Spinal cord (tissue), 10 donors: ENCODE measurements around the gene GPR149. TPM values are rescaled to one million over a fixed set of nuclear protein-coding genes. Genes with fewer than 3 reads are reported as not detected.

Experiments used
- DNase-seq, 6 donors: peaks; one replicate each; pipeline versions ENCODE4 v3.0.0 to v3.0.0-alpha.2; 2013 to 2015; ENCODE audit warnings: low spot score in 6 of 6, low read depth in 4 of 6
- H3K27ac ChIP-seq: one replicate; pipeline ENCODE4 v1.5.1; 2013; ENCODE audit warnings: low read depth, low read length, control low read depth
- H3K27me3 ChIP-seq: one replicate; pipeline ENCODE4 v1.6.1; 2013; ENCODE audit warnings: low read length; ENCODE audit not compliant: control insufficient read depth, insufficient read depth
- H3K36me3 ChIP-seq: one replicate; pipeline ENCODE4 v1.6.1; 2013; ENCODE audit warnings: low read length; ENCODE audit not compliant: control insufficient read depth, insufficient read depth
- H3K4me1 ChIP-seq: one replicate; pipeline ENCODE4 v1.6.1; 2013; ENCODE audit warnings: low read length; ENCODE audit not compliant: control insufficient read depth, insufficient read depth
- H3K4me3 ChIP-seq: one replicate; pipeline ENCODE4 v1.5.1; 2013; ENCODE audit warnings: low read depth, low read length, control low read depth
- H3K9me3 ChIP-seq: one replicate; pipeline ENCODE4 v1.6.1; 2013; ENCODE audit warnings: low read length; ENCODE audit not compliant: control insufficient read depth, insufficient read depth
- WGBS: methylation state at CpG from one replicate; pipeline ENCODE4 v1.1.5; 2013; ENCODE audit warnings: missing lambda C conversion rate; ENCODE audit not compliant: insufficient coverage; 5-methylcytosine and 5-hydroxymethylcytosine counted together
- polyA plus RNA-seq, 2 donors: library from polyadenylated mRNA; unstranded; fragments of 120-200 nt; gene quantifications; one replicate each; pipeline ENCODE4 v1.2.1, GENCODE V29; 2013; ENCODE audit not compliant: insufficient read length in 2 of 2
- total RNA-seq, 2 donors: library from RNA; depleted of rRNA in 1 of 2; stranded (reverse); fragments of 120-200 nt in 1 of 2; fragments of >200 nt in 1 of 2; gene quantifications; one replicate each; pipeline versions ENCODE4 v1.2.3 to v1.2.4, GENCODE V29; 2013 to 2014
- donor health status: healthy.

The GPR149 gene
- total and polyA plus RNA-seq, 4 donors: 1.5 to 12.7 (median 2.0) TPM

DNA sequence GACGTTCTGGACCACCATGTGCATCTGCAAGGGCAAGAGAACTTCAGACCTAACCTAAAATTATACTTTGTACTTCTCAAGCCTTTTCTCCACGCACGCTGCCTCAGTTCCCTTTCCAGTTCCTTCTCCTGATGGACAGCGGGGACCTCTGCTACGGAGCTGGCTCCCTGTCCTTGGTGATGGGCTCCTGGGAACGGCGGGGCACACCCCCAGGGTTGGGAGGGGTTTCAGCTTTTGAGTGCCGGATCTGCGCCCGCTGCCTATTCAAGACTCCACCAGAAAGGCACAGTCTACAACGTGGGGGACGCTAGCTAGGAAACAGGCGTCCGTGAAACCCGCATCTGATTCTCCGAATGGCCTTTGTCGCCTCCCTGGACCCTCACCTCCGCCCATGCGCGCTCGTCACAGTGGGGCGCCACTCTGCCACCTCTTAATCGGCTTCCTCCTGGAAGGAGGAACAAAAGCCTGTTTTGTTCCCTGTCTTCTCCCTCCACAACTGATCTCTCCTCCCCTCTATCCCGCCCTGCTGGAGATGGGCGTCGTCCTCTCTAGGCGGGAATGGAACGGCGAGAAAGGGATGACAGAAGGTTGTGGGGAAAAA is 2.2 kb downstream of the GPR149 start:
- Histone ChIP-seq H3K27me3 (peaks cover 15% of the 10 kb centered on the region), H3K9me3 (no peaks in the 10 kb centered on the region), H3K27ac (no peak overlapping the region), H3K36me3 (no peaks in the 10 kb centered on the region), H3K4me1 (peaks cover 16% of the 10 kb centered on the region), H3K4me3 (peak overlapping the region; percentile 47)
- DNase-seq: peak in 1 of 6 donors; percentile 69
- WGBS: 4% methylated on average over 18 of the region's 29 CpGs

DNA sequence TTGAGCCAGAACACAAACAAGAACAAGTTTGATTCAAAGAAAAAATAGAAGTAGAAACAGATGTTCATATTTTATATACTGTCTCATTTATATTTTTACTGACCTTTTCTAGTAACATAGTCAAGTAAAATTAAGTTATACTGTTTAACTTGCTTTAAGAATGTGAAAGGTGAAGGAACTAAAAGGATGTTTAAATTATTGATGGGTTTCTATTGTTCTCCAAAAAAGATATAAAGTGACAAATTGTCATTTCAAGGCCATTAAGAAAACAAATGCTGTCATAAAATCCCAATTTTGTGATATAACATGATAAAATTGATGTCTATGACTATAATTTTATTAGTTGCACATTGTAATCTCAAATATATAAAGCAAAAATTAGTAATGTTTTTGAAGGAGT is 7.3 kb downstream of the GPR149 start:
- H3K4me1 ChIP-seq: peaks cover 2% of the 10 kb centered on the region
- H3K27ac ChIP-seq: no peak overlapping the region
- H3K4me3 ChIP-seq: no peak overlapping the region
- H3K36me3 ChIP-seq: no peaks in the 10 kb centered on the region
- H3K27me3 ChIP-seq: no peaks in the 10 kb centered on the region
- no peak for DNase-seq
- no peaks in the 10 kb centered on the region for H3K9me3 ChIP-seq

DNA sequence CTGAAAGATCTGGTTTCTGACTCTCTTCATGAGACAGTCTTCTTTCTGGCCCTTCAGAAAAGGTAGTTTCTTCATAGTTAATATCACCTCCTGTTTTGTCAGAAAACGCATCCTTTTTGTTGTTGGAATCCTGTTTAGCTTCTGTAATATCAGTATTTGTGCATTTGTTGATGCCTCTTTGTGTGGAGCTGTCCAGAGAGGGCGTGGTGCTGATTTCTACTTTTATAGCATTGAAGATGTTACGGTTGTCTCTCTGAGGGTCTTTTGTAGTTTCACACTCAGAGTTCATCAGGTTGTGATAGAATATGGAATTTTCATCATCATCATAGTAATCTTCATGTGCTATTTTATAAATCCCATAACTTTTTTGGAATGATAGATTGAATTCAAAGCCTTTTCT is 8.9 kb downstream of the GPR149 start:
- Histone ChIP-seq H3K4me3 (no peak overlapping the region), H3K36me3 (no peaks in the 10 kb centered on the region), H3K9me3 (no peaks in the 10 kb centered on the region), H3K4me1 (no peaks in the 10 kb centered on the region), H3K27me3 (no peaks in the 10 kb centered on the region), H3K27ac (no peak overlapping the region)
- peak in 1 of 6 donors; percentile 26 for DNase-seq
- no CpG with 5 or more reads among the region's 3 CpGs for WGBS

DNA sequence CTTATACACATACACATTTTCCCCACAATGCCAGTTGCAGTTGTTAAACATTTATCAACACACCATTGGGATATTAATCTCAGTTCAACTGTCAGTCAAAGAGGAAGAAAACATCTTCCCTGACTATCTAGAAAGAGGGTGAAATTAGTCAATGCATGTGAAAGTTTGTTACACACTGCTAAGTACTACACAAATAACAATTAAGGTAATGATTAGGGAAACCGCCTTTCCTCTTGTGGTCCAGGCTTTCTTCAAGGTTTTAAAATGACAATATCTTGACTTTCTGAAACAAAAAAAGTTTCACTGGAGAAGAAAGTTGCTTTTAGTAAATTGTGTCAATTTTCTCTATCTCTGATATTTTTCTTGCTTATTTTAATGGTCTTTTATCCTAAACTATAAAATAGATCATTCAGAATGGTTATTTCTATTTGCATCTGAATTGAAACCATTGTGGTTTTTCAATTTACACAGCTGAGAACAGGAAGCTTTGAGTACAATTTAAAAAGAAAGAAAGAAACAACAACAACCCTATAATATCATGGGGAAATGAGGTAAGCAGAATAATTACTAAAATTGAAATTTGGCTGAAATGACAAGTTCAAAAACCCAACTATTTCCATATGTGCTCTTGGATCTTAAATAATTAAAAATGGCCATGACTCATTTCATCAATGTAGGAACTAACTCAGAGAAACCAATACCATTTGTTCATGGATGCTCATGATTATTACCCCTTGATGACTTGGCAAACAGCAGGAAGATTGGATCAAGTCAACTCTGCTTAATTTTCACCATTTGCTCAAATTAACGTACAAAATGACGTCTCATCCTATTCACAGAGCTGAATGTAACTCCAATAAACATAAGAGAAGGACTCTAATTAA is 31.7 kb downstream of the GPR149 start:
- H3K4me3 ChIP-seq: no peak overlapping the region
- no peaks in the 10 kb centered on the region for H3K36me3 ChIP-seq
- H3K27me3 ChIP-seq: no peaks in the 10 kb centered on the region
- WGBS: no CpG with 5 or more reads among the region's 3 CpGs
- no peaks in the 10 kb centered on the region for H3K9me3 ChIP-seq
- no peaks in the 10 kb centered on the region for H3K4me1 ChIP-seq
- no peak for DNase-seq
- no peak overlapping the region for H3K27ac ChIP-seq

DNA sequence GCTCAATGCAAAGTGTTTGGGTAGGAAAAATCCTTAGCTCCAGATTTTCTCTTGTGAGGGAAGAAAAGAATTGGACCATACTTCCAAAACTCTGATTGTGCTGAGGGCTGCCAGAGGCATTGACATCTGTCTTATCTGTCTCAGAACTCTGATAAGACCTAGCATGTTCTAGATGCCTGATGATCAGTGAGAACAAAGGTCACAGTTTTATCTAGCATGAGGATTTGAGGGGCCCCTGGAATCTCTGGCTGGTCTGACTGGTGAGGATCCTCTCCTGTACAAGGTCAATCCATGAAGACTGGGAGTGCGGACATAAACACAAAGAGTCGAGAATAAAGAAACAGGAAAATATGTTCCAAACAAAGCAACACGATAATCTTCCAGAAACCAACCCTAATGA is 40.1 kb downstream of the GPR149 start:
- Histone ChIP-seq H3K27me3 (no peaks in the 10 kb centered on the region), H3K36me3 (no peaks in the 10 kb centered on the region), H3K4me1 (no peaks in the 10 kb centered on the region), H3K4me3 (no peak overlapping the region), H3K9me3 (no peaks in the 10 kb centered on the region), H3K27ac (no peak overlapping the region)
- no peak for DNase-seq
- no CpG with 5 or more reads among the region's 3 CpGs for WGBS

DNA sequence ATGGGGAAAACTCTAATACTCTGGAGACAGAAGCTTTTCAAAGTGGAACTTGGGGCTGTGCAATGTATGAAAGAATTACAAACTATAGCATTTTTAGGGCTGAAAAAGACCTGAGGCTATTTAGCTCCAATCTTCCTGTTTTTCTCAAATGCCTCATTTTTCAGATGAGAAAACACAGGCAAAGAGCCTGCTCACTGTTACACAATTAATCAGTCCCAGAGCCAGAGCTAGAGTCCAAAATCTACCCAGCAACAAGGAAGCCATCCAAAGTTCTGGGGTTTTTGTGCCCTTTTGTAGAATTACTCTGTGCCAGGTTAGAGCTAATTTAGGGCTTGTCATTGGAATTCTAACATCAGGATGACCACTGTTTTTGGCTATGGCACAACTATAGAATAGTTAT is 45.5 kb downstream of the GPR149 start:
- H3K4me1 ChIP-seq: no peaks in the 10 kb centered on the region

DNA sequence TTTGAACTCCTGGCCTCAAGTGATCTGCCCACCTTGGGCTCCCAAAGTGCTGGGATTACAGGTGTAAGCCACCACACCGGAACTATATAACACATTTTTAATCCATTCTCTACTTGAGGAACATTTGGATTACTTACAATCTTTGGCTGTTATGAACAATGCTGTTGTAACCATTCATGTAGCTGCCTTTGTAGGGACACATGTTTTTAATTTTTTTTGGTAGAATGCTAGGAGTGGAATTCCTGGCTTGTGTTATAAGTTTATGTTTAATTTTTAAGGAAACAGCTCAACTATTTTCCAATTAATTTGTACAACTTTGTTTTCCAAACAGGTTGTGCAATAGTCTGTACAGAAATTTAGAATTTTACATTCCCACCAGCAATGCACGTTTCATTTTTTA is 51.7 kb downstream of the GPR149 start:
- DNase-seq: no peak
- Histone ChIP-seq H3K4me1 (no peaks in the 10 kb centered on the region), H3K27me3 (no peaks in the 10 kb centered on the region), H3K4me3 (no peak overlapping the region), H3K36me3 (no peaks in the 10 kb centered on the region), H3K9me3 (no peaks in the 10 kb centered on the region), H3K27ac (no peak overlapping the region)
- no CpG with 5 or more reads among the region's 2 CpGs for WGBS

More for the DNA sequence above, 45.5 kb downstream of the GPR149 start:
- Histone ChIP-seq H3K36me3 (no peaks in the 10 kb centered on the region), H3K9me3 (no peaks in the 10 kb centered on the region), H3K27ac (peak overlapping the region; percentile 19), H3K4me3 (no peak overlapping the region), H3K27me3 (no peaks in the 10 kb centered on the region)
- peak in 5 of 6 donors; percentile 15 to 83 (median 42) for DNase-seq

DNA sequence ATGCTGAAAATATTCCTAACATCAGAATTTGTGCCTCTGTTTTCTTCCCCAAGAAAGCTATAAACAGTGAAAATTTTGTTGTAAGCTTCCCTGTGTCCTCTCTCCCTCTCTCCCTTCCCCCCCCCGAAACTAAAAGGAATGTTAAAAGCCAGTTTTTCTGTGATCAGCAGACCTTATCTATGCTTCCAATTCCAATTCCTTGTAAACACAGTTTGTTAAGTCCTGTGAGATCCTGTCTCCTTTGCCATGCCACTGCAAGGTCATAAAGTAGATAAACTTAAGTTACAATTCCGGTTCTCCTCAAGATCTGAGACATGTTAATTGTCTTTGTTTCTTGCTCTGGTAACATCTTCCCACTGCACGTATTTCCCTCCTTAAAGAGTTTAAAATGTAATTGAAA is 62.8 kb downstream of the GPR149 start:
- DNase-seq: peak in 1 of 6 donors; percentile 19
- H3K27ac ChIP-seq: no peak overlapping the region
- H3K27me3 ChIP-seq: no peaks in the 10 kb centered on the region
- H3K36me3 ChIP-seq: no peaks in the 10 kb centered on the region
- no peaks in the 10 kb centered on the region for H3K4me1 ChIP-seq
- WGBS: 40% methylated on average over 2 of the region's 3 CpGs
- H3K9me3 ChIP-seq: no peaks in the 10 kb centered on the region
- H3K4me3 ChIP-seq: no peak overlapping the region

DNA sequence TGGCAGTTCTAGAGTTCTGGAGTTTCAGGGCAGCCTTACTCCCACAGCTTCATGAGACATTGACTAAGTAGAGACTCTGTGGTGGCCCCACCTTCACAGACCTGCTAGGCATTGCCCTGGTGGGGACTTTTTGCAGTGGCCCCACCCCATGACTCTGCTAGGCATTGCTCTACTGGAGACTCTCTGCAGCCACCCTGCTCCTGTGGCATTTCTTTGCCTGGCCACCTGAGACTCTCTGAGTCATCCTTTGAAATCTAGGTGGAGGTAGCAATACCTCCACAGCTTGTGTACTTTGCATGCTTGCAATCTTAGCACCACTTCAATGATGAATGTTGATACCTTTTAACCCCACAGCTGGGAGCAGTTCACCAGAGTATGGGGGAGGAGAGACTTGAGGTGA is 65.1 kb downstream of the GPR149 start:
- Histone ChIP-seq H3K4me3 (no peak overlapping the region), H3K9me3 (no peaks in the 10 kb centered on the region), H3K27me3 (no peaks in the 10 kb centered on the region), H3K4me1 (no peaks in the 10 kb centered on the region), H3K36me3 (no peaks in the 10 kb centered on the region), H3K27ac (no peak overlapping the region)
- DNase-seq: no peak

DNA sequence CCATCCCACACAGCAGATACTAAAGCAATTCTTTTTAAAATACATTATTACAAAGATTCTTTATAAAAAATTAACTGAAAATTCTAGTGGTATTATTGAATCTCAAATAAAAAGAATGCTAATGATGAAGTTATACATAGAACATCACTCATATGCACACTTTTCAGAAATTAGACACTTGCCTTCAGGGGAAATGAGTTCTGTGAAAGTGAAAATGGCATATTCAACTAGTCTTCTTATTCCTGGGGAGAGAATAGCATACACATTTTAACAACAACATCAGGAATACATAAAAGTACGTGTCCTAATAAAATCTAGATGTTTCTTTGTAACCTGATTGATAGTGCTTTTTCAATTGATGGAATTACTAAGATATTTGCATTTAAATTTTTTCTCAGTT is 68.9 kb downstream of the GPR149 start:
- no peaks in the 10 kb centered on the region for H3K27me3 ChIP-seq
- no peaks in the 10 kb centered on the region for H3K4me1 ChIP-seq
- H3K9me3 ChIP-seq: no peaks in the 10 kb centered on the region
- no peak for DNase-seq
- H3K36me3 ChIP-seq: no peaks in the 10 kb centered on the region
- H3K4me3 ChIP-seq: no peak overlapping the region
- WGBS: no CpG with 5 or more reads among the region's 1 CpG
- no peak overlapping the region for H3K27ac ChIP-seq
